HPDE6-E6E7 (cell line): ENCODE measurements around the gene PLAAT5.
"Not testable (repeated sequence)": the region's sequence is repeated elsewhere in the genome, so short reads cannot be mapped to it uniquely, and the experiment has no call there.

Experiments used
- DNase-seq: peaks from one replicate; pipeline ENCODE4 v3.0.0; 2011; ENCODE audit warnings: missing footprints; ENCODE audit errors: extremely low spot score

PLAAT5 gene

DNA sequence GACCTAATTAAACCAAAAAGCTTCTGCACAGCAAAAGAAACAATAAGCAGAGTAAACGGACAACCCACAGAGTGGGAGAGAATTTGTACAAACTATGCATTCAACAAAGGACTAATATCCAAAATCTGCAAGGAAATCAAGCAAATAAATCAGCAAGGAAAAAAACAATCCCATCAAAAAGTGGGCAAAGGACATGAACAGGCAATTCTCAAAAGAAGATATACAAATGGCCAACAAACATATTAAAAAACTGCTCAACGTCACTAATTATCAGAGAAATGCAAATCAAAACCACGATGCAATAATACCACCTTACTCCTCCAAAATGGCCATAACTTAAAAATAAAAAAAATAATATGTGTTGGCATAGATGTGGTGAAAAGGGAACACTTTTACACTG lies 5.2 kb downstream of the PLAAT5 start:
- DNase-seq = no peak

DNA sequence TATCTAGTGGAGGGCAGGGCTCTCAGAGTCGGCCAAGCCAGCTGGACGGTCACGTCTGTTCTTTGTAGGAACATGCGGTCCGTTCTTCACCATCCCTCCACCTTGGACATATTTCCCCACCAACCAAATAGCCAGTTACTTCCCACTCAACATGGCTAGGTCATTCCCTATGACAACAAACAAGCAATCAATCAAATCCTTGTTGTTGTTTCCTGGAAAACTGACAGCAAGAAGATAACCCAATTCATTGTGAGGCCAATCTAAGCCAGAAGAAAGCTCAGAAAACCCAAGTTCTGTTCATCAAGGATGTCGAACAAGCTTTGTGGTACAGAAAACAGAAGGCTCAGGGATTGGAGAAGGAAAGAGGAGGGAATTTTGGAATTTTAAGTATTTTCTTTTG lies 10.9 kb downstream of the PLAAT5 start:
- DNase-seq = no peak

DNA sequence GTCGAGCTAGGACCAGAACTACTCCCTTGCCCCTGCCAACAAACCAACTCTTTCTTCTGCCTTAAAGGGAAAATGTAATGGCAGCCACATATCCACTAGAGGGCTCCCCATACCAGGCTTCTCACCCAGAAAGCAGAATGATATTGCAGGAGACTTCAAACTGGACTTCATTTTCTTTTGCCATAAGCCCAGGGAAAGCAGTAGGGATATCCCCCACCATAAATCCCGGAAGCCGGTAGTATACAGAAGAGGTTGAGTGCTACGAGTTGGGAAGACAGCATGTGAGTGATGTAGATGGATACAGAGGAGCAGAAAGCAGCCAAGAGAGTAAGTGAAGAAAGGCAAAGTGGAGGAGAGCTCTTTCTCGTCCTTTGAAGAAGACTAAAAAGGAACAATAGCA lies 12.1 kb downstream of the PLAAT5 start:
- DNase-seq = peak; percentile 69

DNA sequence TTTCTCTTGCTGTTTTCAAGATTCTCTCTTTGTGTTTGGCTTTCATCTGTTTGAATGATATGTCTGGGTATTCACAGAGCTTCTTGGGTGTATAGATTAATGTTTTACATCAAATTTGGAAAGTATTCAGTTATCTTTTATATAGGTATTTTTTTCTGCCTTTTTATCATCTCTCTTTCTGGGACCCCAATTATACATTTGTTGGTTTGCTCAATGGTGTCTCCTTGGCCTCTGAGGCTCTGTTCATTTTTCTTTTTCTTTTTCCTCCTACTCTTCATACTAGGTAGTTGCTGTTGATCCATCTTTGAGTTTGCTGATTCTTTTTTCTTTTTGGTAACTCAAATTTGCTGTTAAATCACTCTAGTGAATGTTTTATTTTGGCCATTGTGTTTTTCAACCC lies 14.3 kb downstream of the PLAAT5 start:
- DNase-seq = no peak

DNA sequence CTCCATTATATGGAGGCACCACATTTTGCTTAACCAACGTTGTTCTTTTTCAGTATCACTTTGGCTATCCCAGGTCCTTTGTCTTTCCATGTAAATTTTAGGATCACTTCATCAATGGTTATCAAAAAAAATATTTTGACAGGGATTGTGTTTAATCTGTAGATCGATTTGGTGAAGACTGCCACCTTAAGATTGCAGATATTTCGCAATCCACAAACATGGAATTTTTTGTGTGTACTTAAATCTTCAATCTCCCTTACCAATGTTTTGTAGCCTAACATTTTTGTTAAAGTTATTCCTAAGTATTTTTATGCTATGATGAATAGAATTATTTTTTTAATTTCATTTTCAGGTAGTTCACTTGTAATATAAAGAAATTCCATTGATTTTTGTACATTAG lies 18.6 kb downstream of the PLAAT5 start:
- no peak for DNase-seq

DNA sequence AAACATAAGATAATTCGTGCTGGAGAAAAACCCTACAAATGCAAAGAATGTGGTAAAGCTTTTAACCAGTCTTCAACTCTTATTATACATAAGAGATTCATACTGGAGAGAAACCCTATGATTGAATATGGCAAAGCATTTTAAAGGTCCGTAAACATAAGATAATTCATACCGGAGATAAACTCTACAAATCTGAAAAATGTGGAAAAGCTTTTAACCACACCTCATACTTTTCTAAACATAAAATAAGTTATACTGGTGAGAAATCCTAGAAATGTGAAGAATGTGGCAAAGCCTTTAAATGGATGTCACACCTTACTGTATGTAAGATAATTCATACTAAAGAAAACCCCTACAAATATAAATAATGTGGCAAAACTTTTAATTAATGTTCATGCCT lies 20.7 kb downstream of the PLAAT5 start:
- DNase-seq = no peak

DNA sequence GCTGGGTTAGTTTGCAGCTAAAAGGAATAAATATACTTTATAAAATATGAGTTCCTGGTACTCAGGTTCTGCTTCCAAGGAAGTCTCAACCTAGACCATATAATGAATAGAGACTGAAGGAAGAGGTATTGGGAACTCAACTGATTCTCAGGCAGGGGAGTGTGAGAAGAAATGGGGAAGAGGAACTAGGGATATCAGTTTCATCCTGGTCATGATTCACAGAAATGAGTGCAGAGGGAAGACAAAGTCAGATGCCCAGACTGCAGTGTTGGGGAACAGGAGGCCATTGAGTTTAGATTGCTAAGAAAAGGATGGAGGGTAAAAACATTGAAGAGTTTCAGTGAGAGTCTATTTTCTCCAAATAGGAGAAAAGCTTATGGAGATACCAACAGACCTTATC lies 28.8 kb downstream of the PLAAT5 start:
- DNase-seq = no peak

DNA sequence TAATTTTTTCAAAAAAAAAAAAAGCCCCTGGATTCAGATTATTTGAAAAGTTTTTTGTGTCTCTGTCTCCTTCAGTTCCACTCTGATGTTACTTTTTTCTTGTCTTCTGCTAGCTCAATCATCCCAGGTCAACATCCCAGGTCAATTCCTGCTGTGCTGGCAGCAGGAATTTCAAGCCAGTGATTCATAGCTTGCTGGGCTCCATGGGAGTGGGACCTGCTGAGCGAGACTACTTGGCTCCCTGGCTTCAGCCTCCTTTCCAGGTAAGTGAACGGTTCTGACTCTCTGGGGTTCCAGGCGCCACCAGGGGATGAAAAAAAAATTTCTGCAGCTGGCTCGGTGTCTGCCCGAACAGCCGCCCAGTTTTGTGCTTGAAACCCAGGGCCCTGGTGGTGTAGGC lies 31.4 kb downstream of the PLAAT5 start:
- DNase-seq = no peak

DNA sequence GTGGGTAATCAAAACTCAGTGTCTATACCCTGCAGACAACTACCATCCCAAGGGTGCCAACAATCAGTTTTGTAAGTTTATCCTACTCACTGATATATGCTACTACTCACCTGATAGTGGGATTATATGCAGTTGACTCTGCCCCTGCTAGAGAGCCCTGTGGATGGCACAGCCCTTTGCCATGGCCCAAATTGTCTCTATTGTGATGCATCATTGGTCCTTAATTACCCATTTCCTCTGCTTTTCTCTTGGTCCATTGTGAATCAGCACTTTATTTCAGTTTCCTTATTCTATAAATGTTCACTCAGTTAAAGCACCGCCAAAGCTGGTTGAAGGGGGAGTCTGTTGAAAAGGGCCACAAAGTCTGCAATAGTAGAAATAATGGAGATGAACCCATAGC lies 42.3 kb downstream of the PLAAT5 start:
- no peak for DNase-seq

DNA sequence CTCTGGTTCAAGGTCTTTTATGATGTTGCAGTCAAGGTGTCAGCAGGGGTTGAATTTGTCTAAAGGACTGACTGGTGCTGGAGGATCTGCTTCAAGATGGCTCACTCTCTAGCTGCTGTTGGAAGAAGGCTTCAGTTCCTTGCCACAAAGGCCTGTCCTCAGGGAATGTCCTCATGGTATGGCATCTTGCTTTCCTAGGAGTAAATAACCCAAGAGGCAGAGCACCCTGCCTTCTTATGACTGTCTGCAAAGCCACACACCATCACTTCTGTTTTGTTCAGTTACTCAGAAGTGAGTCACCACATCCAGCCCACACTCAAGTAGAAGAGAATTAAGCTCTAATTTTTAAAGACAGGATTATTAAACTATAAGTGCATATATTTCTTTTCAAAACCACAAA lies 45.2 kb downstream of the PLAAT5 start:
- DNase-seq = peak; percentile 28

DNA sequence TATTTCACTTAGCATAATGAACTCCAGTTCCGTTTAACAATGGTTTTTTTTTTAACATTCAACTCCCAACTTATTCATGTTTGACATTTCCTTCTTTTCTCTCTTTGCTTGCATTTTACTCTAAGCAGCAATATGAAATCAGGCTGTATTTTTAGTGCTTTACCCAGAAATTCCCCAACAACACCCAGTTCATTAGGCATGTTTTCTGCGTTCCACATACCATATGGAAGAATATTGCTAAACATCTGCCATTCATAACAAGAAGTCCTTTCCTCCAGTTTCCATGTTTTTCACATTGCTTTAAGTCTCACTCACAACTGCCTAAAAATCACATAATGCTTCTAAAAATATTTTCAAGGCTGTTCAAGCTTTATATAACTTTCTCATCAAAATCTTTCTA lies 45.8 kb downstream of the PLAAT5 start:
- DNase-seq = no peak

DNA sequence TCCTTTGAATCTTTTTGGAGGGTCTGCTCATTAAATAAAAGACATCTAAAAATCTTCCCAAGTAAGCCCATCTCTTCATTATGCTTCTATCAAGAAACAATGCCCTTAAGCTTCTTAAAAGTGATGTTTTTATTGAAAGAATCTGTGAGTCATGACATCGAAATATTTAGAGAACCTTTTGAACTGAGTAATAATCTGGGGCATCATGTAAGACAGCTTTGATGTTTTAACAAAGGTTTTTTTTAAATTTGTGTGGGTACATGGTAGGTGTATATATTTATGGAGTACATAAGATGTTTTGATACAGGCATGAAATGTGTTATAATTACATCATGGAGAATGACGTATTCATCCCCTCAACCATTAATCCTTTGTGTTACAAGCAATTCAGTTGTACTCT lies 46.8 kb downstream of the PLAAT5 start:
- DNase-seq = no peak

DNA sequence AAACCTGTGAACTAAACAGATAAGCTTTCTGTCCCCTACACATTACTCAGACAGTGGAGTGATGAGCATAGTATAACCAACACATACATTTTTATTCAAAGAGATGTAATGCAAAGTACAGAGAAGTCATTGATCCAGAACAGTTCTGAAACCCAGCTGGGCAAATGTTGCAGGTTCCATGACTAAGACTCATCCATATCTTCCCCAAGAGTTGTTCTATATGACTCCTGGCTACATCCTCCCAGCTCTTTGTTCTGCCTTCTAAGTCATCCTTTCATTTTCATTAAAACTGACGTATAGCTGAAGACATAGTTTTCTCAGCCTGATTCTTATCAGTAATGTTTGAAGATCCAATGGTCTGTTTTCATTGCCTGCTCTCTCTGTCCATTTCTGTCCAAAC lies 47.3 kb downstream of the PLAAT5 start:
- DNase-seq = no peak

DNA sequence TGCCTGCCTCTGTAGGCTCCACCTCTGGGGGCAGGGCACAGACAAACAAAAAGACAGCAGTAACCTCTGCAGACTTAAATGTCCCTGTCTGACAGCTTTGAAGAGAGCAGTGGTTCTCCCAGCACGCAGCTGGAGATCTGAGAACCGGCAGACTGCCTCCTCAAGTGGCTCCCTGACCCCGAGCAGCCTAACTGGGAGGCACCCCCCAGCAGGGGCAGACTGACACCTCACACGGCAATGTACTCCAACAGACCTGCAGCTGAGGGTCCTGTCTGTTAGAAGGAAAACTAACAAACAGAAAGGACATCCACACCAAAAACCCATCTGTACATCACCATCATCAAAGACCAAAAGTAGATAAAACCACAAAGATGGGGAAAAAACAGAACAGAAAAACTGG lies 55.1 kb downstream of the PLAAT5 start:
- not testable (repeated sequence) for DNase-seq

DNA sequence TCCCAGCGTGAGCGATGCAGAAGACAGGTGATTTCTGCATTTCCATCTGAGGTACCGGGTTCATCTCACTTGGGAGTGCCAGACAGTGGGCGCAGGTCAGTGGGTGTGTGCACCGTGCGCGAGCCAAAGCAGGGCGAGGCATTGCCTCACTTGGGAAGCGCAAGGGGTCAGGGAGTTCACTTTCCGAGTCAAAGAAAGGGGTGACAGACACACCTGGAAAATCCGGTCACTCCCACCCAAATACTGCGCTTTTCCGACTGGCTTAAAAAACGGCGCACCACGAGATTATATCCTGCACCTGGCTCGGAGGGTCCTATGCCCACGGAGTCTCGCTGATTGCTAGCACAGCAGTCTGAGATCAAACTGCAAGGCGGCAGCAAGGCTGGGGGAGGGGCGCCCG lies 55.6 kb downstream of the PLAAT5 start:
- not testable (repeated sequence) for DNase-seq

DNA sequence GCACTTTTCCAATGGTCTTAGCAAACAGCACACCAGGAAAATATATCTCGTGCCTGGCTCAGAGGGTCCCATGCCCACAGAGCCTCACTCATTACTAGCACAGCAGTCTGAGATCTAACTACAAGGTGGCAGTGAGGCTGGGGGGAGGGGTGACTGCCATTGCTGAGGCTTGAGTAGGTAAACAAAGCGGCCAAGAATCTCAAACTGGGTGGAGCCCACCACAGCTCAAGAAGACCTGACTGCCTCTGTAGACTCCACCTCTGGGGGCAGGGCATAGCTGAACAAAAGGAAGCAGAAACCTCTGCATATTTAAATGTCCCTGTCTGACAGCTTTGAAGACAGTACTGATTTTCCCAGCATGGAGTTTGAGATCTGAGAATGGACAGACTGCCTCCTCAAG lies 60.2 kb downstream of the PLAAT5 start:
- not testable (repeated sequence) for DNase-seq

DNA sequence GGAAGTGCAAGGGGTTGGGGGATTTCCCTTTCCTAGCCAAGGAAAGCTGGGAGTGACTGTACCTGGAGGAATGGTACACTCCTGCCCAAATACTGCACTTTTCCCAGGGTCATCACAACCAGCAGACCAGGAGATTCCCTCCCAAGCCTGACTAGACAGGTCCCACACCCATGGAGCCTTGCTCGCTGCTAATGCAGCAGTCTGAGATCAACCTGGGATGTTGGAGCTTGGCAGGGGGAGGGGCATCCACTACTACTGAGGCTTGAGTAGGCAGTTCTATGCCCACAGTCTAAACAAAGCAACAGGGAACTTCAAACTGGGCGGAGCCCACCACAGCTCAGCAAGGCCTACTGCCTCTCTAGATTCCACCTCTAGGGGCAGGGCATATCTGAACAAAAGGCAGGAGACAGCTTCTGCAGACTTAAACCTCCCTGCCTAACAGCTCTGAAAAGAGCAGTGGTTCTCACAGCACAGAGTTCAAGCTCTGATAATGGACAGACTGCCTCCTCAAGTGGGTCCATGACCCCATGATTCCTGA lies 62.9 kb downstream of the PLAAT5 start:
- no peak for DNase-seq

DNA sequence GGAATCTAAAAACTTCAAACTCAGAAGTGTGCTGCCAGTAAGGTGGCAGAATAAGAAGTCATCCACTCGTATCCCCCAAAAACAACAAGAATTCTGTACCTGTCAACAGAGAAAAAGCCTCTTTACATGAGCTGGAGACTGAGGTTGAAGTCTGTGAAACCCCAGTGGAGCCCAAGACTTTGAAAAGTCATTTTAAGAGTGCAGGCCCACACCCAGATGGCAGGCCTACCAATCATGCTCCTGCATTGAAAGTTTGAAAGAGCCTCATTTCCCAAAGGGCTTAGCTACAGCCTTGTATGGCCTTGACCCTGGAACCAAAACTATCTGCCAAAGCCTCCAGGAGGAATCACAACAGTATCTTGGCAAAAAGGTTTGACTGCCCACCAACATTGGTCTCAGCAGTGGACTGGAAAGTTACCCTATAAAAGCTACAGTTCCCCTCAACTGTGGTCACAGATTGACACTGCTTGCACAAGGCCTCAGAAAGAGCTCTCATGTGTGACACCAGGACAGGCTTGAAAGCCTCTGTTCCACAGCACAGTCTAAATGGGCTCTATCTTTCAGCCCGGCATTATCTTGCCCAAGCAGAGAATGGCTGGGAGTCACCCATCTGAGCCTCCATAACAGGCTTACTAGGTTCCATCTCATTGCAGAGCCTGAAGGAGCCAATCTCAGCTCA lies 73.7 kb downstream of the PLAAT5 start:
- no peak for DNase-seq
